IPS-18c (cell line): ENCODE results near the gene CCNG2.
A peak's percentile ranks its signal among the peaks of the same experiment; 100 is the strongest.

Experiments used
- H3K4me3 ChIP-seq: 2 replicates; pipeline ENCODE4 v1.7.0; 2013; ENCODE audit warnings: low read depth, mild to moderate bottlenecking, low read length, moderate library complexity; ENCODE audit not compliant: insufficient read depth
- H3K9me3 ChIP-seq: one replicate; pipeline ENCODE4 v1.6.1; 2013; ENCODE audit warnings: mild to moderate bottlenecking, low read length, moderate library complexity; ENCODE audit not compliant: control insufficient read depth, insufficient read depth

The CCNG2 gene

GRCh38 chr4:77142646-77143028 is 14.4 kb upstream of the CCNG2 start:
- no peak overlapping the region for H3K4me3 ChIP-seq
- H3K9me3 ChIP-seq: no peaks in the 10 kb centered on the region

DNA sequence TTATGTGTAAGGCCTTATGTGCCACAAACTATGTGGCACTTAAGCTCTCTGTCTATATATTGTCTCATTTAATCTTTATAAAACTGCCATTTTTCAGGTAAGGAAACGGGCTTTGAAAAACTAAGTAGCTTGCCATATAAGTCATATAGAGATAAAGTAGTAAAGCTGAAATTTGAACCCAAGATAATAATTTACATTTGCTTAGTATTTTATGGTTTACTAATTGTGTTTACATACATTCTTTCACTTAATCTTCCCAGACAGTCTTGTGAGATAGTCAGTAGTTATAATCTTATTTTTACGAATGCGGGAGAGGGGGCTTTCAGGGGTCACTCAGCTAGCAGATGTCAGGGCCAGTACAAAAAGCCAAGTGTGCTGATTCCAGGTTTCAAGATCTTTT is 13.9 kb upstream of the CCNG2 start:
- H3K9me3 ChIP-seq: no peaks in the 10 kb centered on the region
- no peak overlapping the region for H3K4me3 ChIP-seq

DNA sequence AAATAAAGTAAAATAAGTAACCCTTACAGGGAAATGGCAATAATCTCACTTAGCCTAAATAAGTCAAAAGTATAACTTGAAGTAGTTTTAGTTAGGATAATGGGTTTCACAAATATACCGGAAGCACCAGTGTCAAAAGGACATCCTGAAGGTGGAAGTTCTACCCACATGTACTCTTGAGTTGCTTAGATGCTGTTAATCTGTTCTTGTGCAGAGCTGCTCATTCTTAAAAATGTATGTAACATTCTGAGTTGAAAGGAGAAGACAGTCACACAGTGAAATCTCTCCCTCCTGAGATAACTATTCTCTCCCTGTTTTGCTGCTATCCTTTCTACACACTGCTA is 11.2 kb upstream of the CCNG2 start:
- H3K4me3 ChIP-seq: no peak overlapping the region
- no peaks in the 10 kb centered on the region for H3K9me3 ChIP-seq

GRCh38 chr4:77146186-77147078 is 10.6 kb upstream of the CCNG2 start:
- no peaks in the 10 kb centered on the region for H3K9me3 ChIP-seq
- no peak overlapping the region for H3K4me3 ChIP-seq

DNA sequence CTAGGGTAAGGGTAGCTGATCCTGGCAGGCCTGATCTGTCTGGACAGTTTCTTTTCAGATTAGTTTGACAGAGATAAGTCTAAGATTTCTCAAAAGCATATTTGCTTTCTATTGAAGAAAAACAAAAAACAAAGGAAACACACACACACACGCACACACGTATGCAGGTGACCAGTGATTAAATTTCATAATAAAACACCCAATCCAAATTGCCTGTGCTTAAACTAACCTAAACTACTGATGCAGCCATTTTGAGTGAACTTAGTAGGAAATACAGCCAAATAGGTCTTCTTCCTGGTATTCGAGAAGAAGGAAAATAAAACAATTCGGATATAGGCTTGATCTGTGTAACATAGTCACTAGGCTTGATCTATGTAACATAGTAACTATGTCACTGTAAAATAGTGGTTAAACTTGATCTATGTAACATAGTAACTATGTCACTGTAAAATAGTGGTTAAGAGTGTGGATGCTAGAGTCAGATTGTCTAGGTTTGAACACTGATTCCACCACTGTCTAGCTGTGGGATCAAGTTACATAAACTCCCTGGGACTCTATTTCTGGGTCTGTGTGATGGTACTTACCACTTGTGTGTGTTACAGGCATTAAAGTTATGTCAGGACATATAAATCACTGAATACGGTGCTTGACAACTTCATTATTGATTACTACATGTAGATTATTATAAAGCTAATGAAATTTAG is 9.8 kb upstream of the CCNG2 start:
- no peak overlapping the region for H3K4me3 ChIP-seq

GRCh38 chr4:77148078-77148477 is 8.9 kb upstream of the CCNG2 start:
- H3K9me3 ChIP-seq: no peaks in the 10 kb centered on the region

More for the DNA sequence above, 9.8 kb upstream of the CCNG2 start:
- H3K9me3 ChIP-seq: no peaks in the 10 kb centered on the region

GRCh38 chr4:77149789-77150188 is 7.2 kb upstream of the CCNG2 start:
- H3K4me3 ChIP-seq: no peak overlapping the region
- H3K9me3 ChIP-seq: no peaks in the 10 kb centered on the region

More at GRCh38 chr4:77148078-77148477, 8.9 kb upstream of the CCNG2 start:
- H3K4me3 ChIP-seq: no peak overlapping the region

DNA sequence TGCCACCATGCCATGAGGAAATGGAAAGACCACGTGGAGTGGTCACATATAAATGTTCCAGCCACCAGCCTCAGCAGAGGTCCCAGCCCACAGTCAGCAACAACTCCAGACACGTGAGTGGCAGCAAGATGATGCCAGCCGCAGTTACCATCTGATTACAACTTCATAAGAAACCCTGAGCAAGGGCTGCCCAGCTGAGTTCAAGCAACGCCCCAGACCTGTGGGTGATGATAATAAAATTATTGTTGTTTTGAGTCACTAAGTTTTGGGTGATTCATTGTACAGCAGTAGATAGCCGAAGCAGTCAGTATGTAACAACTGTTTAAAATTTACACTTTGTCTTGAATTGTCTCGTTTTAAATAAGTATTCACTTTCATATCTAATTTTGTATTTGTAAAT is 5.8 kb upstream of the CCNG2 start:
- no peaks in the 10 kb centered on the region for H3K9me3 ChIP-seq
- H3K4me3 ChIP-seq: no peak overlapping the region

- Histone ChIP-seq H3K9me3 (no peaks in the 10 kb centered on the region), H3K4me3 (no peak overlapping the region)
Observed at GRCh38 chr4:77152421-77152820, 4.6 kb upstream of the CCNG2 start.

DNA sequence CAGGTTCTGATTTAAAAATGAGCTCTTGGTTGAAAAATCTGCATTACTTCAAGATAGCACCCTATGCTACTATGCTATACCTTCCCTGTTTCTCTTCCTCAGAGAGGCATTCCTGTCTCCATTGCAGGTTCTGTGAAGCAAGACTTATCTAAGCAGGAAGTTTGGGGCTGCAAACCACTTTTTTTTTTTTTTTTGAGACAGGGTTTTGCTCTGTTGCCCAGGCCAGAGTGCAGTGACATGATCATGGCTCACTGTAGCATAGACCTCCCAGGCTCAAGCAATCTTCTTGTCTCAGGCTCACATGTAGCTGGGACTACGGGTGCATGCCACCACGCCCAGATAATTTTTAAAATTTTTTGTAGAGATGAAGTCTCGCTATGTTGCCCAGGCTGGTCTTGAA is 4.0 kb upstream of the CCNG2 start:
- Histone ChIP-seq H3K4me3 (no peak overlapping the region), H3K9me3 (no peaks in the 10 kb centered on the region)

- no peak overlapping the region for H3K4me3 ChIP-seq
Observed at GRCh38 chr4:77154065-77154464, 2.9 kb upstream of the CCNG2 start.

GRCh38 chr4:77154761-77155499 is 2.1 kb upstream of the CCNG2 start:
- Histone ChIP-seq H3K9me3 (no peaks in the 10 kb centered on the region), H3K4me3 (no peak overlapping the region)

More at GRCh38 chr4:77154065-77154464, 2.9 kb upstream of the CCNG2 start:
- H3K9me3 ChIP-seq: no peaks in the 10 kb centered on the region

- no peaks in the 10 kb centered on the region for H3K9me3 ChIP-seq
- H3K4me3 ChIP-seq: peak overlapping the region; percentile 37; the same call in 1 of the 2 replicates
Observed at GRCh38 chr4:77155631-77156452, 1.2 kb upstream of the CCNG2 start.

DNA sequence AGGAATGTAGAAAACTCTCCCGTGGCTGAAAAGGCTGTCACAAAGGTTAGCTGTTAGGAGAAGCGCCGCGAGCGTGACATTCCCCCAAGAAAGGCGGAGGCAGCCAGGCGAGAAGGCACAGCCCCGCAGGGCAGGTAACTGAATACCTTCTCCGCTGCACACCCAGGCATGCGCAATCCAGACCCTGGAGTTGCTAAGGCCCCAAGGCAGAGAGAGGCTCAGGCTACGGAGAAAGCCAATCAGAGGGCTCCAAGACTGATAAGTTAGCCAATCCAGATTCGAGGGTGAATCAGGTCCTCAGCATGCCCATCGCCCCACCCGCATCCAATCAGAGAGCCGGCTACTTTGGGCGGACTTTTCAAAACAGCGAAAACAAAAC is 485 bp upstream of the CCNG2 start:
- H3K4me3 ChIP-seq: peak overlapping the region; percentile 96; the same call in 1 of the 2 replicates
- H3K9me3 ChIP-seq: no peaks in the 10 kb centered on the region

DNA sequence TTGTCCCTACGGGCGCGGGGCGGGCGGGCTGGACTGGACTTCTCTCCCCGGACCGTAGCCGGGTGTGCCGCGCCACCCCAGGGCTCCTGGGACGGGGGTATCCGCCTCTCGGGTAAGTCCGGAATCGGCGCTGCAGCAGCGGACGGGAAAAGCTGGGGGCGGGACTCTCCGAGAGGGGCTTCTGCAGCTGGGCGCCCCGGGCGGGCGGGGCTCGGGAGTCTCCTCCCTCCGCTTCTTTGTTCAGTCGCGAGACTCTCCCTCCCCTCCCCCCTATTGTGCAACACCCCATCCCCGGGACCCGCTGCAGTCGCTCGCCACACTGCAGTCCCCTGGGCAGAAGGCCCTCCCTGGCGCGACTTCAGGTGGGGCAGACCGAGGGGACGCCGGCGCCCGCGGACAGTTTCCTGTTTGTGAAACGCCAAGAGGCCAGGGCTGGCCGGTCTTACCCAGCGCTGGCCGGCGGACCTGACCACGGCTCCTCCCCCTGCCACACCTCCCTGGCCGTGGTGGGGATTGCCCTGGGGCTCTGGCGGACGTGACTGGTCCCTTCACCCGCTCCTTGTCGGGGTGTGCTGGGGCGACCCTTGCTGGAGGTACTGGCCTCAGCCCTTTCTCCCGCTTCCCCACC is 966 bp downstream of the CCNG2 start:
- Histone ChIP-seq H3K9me3 (no peaks in the 10 kb centered on the region), H3K4me3 (peak overlapping the region; percentile 96)

DNA sequence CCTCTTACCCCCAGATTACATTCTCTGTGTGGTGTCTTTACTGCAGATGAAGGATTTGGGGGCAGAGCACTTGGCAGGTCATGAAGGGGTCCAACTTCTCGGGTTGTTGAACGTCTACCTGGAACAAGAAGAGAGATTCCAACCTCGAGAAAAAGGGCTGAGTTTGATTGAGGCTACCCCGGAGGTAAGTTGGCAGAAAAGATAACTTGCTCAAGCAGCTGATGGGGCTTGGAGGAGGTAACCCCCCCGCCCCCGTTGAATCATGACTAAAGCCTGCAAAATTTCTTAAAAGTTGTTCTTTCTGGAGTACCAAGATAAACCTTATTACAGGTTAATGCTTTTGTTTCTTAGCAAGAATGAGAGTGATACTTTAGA is 1.5 kb downstream of the CCNG2 start:
- peak overlapping the region; percentile 96 for H3K4me3 ChIP-seq
- H3K9me3 ChIP-seq: no peaks in the 10 kb centered on the region

DNA sequence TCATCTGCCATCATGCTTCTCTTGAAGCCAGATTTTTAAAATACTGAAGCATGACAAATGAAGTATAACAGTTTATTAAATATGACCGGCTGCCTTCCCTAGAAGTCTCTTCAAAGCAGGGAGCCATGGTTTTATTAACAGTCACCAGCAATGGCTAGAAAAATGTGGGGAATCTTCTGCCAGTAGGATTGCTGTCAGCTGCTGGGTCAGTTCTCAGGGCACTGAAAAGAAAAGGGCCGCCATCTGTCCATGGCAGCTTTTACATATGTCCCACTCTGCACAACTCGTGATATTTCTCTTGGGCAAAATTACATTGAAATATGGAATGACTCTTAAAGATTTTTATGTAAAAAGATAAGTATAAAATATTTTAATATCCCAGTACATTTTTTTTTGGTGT is 2.8 kb downstream of the CCNG2 start:
- Histone ChIP-seq H3K4me3 (no peak overlapping the region), H3K9me3 (no peaks in the 10 kb centered on the region)
